GM21390 (cell line): ENCODE data around the gene TNK1.

ENCODE experiments used
- ATAC-seq: cut with Tn5 transposase; IDR thresholded peaks from one replicate; pipeline ENCODE4 v1.9.1; 2021; ENCODE audit not compliant: unreplicated experiment

TNK1 gene

DNA sequence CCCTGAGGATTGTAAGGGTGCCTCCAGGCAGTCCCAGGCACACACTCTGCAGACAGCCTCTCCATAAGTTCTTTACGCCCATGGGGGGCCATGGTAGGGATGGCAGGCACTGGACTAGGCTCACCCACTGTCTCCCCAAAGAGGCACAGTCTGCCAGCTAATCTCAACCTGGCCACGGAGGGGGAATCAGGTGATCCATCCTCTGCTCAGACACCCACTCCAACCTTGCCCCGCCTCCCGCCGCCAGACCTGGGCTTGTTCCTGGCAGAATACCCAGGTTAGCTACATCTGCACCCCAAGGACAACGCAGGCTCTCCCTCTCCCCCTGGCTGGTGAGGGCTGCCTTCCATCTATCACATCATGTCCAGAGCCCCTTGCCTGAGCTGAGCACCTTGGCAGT, 28.0 kb downstream of the TNK1 start:
- ATAC-seq: no peak

DNA sequence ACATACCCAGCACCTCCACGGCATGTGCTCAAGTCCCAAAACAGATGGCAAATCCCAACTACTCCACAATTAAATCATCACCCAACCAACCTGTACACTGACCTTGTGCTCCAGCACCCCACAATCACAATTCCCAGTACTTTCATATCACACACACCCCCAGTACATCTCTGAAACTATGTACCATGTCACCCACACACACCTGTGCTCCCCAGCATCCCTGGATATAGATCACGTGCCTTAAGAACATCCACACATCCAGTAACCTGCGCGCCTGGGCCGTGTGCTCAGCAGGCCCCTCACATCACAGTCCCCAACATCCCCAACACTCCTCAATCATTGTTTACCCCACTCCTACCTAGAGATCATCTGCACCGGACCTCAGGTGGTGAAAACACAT, 28.8 kb downstream of the TNK1 start:
- ATAC-seq: no peak

DNA sequence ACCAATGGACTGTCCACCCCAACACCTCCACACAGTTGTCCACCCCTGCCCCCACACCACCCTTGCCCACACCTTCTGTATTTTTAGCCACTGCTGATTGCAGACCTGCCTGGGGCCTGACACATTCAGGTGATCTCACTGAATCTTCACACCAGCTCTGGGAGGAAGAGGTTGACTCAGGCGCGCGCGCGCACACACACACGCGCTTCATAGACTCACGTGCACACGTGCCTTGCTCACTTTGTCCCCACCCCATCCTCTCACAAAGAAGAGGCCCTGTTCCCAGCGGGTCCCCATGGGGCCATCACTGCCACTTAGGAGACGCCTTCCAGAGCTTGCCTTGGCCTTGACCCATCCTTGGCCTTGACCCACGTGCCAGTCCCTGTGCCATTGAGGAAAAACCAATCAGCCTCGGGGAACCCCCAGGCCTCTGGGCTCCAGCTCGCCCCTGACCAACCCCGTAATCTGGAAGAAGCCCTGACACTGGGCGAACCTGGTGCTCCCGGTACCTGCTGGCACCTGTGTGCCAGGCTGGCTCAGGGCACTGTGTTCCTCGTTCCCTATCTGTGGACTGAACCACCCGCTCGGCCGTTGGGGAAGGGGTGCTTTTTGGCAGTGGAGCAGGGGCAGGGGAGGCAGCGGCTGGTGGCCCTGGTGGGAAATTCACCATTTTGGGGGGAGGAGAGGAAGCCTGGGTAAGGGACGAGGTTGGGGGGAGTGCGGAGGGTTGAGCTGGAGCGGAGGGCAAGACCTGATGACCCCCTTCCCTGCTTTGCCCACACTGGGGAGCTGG, 29.9 kb downstream of the TNK1 start:
- ATAC-seq: no peak

DNA sequence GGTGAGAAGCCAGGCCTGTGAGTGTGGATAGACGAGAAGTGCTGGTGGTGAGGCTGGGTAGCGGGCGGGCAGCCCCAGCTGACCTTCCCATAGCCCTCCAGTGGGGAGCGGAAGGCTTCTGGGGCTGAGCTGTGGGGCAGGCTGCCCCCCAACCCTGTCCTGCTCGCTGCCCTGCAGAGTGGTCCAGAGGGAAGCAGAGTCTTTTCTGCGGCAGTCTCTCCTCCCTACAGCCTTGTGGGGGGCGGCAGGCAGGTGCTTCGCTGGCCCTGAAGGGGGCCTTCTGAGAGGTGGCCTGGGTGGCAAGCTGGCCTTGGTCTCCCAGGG, 30.5 kb downstream of the TNK1 start:
- ATAC-seq: no peak

DNA sequence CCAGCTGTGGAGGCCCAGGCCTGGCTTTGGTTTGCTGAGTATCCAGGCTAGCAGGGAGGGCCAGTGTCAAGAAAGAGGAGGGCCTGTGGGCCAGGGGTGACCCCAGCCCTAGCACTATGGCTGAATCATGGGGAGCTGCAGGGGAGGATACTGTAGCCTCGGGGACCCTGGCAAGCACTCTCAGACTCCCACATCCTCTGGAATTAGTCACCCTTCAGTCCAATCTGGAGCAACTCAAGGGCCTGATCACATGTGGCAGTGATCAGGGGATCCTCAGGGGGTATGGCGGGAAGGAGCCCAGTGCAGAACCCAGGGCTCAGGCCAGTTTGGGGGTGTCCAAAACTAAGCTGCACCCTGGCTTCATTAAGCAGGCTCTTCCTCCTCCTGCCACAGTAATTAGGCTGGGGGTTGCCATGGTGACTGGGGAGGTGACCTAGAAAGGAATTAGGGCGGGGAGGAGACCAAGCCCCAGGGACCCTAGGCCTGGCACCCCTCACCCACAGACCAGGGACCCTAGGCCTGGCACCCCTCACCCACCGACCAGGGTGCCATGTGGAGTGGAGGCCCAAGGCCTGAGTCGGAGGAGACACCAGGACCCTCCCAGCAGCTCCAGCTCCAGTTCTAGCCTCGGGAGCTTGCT, 32.6 kb downstream of the TNK1 start:
- no peak for ATAC-seq

DNA sequence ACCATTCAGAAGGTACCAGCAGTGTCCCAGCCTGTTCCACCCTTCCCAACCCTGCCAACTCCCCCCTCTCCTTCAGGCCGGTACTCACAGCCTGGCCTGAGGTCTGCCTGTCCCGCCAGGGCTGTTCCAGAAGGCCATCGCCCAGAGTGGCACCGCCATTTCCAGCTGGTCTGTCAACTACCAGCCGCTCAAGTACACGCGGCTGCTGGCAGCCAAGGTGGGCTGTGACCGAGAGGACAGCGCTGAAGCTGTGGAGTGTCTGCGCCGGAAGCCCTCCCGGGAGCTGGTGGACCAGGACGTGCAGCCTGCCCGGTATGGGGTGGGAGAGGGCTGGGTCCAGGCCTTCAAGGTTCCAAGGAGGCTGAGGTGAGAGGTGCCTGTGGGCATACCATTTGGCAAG, 33.9 kb downstream of the TNK1 start:
- no peak for ATAC-seq

DNA sequence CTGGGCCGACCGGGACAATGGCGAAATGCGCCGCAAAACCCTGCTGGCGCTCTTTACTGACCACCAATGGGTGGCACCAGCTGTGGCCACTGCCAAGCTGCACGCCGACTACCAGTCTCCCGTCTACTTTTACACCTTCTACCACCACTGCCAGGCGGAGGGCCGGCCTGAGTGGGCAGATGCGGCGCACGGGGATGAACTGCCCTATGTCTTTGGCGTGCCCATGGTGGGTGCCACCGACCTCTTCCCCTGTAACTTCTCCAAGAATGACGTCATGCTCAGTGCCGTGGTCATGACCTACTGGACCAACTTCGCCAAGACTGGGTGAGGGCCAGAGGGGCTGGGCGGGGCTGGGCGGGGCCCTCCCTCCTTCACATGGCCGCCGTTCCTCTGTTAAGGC, 34.9 kb downstream of the TNK1 start:
- ATAC-seq: no peak

DNA sequence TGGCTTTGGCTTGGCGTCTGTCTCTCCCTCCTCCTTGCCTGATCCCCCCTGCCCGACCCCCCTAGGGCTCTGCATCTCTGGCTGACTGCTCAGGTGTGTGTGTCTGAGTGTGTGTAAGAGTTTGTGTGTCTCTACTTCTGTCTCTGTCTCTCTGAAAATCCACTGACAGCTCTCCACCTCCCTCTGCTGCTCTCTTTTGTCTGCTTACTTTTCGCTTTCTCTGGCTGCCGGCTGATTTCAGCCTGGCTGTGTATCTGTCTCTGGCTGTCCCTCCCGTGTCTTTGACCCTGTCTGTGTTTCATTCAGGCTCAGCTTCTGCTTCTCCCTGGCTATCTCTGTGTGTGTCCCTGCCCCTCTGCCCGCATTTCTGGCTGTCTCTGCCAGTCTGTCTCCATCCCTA, 35.4 kb downstream of the TNK1 start:
- ATAC-seq: no peak

DNA sequence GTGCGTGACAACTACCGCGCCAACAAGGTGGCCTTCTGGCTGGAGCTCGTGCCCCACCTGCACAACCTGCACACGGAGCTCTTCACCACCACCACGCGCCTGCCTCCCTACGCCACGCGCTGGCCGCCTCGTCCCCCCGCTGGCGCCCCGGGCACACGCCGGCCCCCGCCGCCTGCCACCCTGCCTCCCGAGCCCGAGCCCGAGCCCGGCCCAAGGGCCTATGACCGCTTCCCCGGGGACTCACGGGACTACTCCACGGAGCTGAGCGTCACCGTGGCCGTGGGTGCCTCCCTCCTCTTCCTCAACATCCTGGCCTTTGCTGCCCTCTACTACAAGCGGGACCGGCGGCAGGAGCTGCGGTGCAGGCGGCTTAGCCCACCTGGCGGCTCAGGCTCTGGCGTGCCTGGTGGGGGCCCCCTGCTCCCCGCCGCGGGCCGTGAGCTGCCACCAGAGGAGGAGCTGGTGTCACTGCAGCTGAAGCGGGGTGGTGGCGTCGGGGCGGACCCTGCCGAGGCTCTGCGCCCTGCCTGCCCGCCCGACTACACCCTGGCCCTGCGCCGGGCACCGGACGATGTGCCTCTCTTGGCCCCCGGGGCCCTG, 36.3 kb downstream of the TNK1 start:
- ATAC-seq: no peak

DNA sequence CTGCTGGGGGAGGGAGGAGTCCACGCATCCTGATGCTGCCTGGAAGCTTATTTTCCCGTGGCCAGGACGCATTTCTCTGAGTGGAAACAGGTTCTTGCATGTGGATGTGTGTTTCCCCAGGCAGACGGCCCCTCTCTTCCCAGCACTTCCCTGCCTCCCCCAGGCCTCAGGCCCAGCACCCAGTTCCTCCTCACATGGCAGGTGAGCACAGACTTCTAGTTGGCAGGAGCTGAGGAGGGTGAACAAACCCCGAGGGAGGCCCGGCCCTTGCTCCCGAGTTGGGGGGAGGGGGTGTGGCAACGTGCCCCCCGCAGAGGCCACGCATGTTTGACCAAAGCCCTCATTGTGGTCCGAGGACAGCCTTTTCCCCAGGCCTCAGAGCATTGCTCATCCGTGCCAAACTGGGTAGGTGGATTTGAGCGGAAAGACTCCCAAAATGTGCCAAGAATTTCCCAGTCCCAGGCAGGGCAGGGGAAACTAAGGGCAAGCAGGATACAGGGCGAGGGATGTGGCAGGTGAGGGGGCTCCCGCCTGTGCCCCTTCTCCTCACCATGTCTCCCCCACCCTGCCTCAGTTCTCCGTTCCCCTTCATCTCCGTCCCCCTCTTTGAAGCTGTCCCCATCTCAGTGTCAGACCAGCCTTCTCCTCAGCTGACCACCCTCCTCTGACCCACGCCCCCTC, 37.7 kb downstream of the TNK1 start:
- no peak for ATAC-seq

DNA sequence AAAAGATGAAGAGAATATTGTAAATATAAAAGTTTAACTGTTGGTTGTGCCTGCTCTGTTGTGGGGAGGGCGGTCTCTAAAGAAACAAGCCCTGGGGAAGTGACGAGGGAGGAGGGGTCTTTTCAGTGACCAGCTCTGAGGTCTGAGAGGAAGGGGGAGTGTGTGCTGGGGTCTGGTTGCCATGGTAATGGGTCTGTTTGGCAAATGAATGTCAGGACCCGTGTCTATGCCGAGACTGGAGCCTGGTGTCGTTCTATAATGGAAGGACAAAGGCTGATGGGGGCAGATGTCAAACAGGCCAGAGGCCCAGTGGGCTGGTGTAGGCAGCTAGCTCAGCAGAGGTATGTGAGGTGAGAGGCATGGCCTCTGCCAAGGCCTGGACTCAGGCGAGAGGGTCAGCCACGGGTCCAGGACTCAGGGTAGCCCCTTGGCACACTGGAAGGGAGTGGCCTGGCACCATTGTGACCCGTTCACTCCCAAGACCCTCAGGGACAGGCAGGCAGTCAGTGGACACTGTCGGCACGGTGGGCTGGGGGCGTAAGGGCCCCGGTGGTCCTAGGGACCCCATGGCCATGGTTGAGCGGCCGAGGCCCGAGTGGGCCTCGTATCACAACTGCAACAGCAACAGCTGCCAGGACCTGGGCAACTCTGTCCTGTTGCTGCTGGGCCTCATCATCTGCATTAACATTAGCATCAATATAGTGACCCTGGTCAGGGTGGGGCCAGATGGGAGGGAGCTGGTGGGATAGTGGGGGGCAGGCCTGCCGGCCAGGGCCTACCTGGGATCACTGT, 39.1 kb downstream of the TNK1 start, which contains the start of gene SPEM1:
Gene SPEM1, plus strand, starts transcription at position 506 of the 792 bp plus-strand sequence. Its CDS starts 61 bp downstream, at position 567.
- ATAC-seq: no peak

DNA sequence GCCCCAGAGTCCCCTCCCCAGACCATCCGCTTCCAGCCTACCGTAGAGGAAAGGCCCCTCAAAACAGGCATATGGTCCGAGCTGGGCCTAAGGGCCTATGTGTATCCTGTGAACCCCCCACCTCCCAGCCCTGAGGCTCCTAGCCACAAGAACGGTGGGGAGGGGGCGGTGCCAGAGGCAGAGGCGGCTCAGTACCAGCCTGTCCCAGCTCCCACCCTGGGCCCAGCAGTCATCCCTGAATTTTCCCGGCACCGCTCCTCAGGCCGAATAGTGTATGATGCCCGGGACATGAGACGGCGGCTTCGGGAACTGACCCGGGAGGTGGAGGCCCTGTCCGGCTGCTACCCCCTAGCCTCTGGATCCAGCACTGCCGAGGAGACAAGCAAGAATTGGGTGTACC, 40.3 kb downstream of the TNK1 start:
- no peak for ATAC-seq

DNA sequence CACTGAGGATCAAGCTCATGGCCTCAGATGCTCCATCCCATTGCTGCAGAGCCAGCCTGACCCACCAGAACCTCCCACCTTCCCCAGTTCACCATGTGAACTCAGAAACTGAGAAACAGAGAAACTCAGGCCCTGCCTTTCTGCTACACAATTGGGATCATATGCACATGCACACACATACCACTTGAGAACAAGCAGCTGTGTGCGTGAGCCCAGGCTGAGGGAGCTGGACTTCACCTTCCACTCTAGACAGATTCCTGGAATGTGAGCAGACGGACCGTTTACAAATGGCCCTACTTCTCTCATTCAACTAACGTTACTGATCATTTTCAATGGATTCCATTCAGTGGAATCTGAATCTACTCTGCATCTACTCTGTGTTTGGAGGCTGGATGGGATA, 42.8 kb downstream of the TNK1 start:
- no peak for ATAC-seq

DNA sequence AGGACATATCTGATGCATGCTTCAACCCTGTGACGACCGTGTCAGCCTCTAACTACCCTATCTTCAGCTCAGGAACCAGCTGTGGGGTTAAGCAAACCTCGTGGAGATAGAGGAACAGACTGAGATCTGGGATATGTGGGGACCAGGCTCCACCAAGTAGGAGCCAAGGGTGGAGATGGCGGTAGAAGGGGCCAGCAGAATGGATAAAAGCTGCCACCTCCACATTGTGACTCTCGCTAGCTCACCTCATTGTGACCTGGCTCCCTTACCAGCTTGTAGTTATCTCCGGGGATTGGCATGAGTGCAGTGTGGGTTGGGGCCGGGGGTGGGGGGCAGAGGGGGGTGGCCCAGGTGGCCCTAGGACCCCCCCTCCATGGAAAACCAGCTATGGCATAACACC, 44.4 kb downstream of the TNK1 start, which contains the start of gene SPEM2:
Gene SPEM2, plus strand, starts transcription at position 301 of the 400 bp plus-strand sequence. Its CDS starts 73 bp downstream, at position 374.
- no peak for ATAC-seq

DNA sequence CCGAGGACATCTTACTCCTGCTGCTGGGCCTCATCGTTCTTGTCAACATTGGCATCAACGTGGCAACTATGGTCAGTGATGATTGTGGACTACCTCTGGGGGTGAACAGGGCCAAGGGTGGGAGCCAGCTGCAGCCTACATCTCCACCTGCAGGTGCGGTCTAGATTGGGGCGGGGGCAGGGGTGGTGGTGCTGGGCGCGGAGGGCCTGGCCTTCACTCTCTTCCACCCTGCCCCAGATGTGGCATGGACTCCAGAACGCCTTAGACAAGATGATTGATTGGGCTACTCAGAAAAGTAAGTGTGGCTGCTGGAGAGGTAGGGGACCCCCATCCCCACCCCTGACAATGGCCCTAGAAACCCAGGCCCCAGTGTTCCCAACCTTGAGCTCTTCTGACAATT, 44.9 kb downstream of the TNK1 start:
- no peak for ATAC-seq

DNA sequence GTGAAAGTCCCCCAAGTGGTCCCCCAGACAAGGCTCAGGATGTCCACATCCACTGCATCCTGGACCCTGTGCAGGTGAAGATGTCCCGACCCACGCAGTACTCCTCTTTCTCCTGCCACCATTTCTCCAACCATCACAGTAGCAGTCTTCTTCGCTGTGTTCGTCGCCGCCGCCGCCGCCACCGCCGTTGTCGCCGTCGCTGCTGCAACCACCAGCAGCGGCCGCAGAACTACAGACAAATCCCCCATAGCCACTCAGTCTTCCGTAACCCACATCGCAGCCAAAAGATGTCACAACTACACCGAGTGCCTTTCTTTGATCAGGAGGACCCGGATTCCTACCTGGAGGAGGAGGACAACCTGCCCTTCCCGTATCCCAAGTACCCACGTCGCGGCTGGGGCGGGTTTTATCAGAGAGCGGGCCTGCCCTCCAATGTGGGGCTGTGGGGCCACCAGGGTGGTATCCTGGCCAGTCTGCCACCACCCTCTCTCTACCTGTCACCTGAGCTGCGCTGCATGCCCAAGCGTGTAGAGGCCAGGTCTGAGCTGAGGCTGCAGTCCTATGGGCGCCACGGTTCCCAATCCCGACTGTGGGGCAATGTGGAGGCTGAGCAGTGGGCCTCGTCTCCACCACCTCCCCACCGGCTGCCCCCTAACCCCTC, 45.4 kb downstream of the TNK1 start:
- no peak for ATAC-seq

DNA sequence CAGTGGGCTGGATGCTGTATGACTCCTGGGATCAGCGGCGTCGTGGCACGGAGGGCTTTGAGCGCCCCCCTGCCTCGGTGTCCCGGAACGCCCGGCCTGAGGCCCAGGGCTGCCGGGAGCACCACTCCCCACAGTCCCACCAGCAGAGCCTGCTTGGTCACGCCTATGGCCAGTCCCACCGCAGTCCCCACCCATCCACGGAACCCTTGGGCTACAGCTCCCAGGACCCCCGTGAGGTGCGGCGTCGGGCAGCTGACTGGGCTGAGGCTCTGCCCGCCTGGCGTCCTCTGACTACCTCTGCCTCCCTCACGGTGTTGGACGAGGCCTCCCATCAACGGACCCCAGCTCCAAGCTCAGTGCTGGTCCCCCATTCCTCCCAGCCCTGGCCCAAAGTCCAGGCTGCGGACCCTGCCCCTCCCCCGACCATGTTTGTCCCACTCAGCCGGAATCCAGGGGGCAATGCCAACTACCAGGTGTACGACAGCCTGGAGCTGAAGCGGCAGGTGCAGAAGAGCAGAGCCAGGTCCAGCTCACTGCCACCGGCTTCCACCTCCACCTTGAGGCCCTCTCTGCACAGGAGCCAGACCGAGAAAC, 46.1 kb downstream of the TNK1 start:
- ATAC-seq: no peak

DNA sequence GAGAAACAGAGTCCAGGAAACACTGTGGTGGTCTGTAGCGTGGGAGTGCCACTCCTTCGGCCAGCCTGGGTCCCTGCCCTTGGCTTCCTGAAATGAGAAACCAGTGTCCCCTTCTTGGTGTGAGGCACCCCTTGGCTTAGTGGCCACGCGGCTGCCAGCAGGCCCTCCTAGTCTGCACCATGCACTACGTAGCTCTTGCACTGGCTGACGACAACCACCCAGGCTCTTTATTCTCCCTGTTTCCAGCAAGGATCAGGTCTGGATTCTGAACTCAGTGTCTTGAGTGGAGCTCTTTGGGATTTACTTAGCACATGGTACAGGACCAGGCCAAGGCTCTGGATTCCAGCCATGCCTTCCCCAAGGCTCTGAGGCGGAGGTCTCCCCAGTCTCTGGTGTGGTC, 46.7 kb downstream of the TNK1 start:
- no peak for ATAC-seq

DNA sequence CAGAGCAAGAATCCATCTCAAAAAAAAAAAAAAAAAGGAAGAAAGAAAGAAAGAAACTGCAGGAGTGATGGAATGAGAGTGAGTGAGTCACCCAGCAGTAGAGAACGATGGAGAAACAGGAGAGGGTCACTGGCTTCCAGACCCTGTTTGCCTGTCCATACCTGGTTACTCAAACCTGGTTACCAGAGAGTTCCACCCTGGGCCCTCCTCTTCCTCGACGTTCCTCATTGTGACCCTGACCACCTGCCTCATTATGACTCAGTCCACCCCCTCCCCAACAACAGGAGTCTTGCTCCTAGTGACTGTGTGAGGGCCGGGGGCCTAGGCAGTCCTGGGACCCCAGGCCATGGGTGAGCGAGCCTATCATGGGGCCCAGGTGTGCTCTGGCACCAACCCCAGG, 47.7 kb downstream of the TNK1 start, which contains the start of gene SPEM3:
Gene SPEM3, plus strand, starts transcription at position 301 of the 400 bp plus-strand sequence. Its CDS starts 46 bp downstream, at position 347.
- no peak for ATAC-seq

DNA sequence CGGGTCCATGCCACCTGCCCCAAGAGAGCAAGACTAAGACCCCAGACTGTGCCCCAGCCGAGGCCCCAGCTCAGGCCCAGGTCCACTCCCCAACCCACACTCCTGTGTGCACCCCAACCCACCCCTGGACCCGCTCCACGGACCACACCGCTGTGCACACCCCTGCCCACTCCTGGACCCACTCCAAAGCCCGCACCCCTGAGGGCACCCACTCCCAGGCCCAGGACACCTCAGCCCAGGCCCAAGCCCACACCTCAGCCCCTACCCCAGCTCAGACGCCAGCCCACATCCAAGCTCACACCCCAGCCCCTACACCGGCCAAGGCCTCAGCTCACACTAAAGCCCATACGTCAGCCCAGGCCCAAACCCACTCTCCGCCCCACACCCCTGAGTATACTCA, 48.8 kb downstream of the TNK1 start:
- no peak for ATAC-seq
